Measurements from ENCODE around the gene CREM. TPM values are rescaled to one million over a fixed set of nuclear protein-coding genes. Genes with fewer than 3 reads are reported as not detected.

CREM gene
- total and polyA plus RNA-seq, 2 experiments from 2014 or later, result 40.9 to 43.8 TPM

DNA sequence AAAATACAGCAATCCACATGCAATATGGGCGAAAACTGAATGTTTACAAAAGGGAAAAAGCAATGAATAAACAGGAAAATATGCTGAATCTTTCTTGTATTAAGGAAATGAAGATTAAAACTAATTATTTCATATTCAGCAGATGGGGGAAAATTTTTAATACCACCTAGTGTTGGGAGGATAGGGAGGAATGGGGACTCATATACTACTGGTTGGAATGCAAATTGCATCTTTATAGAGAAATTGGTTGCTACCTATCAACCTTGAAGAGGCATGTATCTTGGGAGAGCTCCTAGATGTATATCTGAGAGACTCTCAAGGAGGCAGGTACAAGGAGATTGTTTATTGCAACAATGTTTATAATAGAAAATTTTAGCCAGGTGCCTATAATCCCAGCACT, 101.4 kb downstream of the CREM start:
- no peaks in the 10 kb centered on the region for H3F3A ChIP-seq (replicated peaks; ENCODE audit: low read depth)
- no peaks in the 10 kb centered on the region for H3K9me2 ChIP-seq (ENCODE audit: insufficient read depth)
- Mint-ChIP-seq H3K27me3 (ENCODE audit: insufficient read depth, low read depth, poor library complexity) (no peaks in the 10 kb centered on the region), H3K27ac (no peak overlapping the region), H3K36me3 (ENCODE audit: low read depth) (no peaks in the 10 kb centered on the region), H3K4me1 (peaks cover 6% of the 10 kb centered on the region), H3K4me3 (no peak overlapping the region), H3K9me3 (no peaks in the 10 kb centered on the region)
- H3K36me3 ChIP-seq (ENCODE audit: insufficient read depth), result no peaks in the 10 kb centered on the region
- no peaks in the 10 kb centered on the region for H3K27me3 ChIP-seq (ENCODE audit: insufficient read depth)
- no peak overlapping the region for H3K27ac ChIP-seq (ENCODE audit: low read depth)
- H3K79me2 ChIP-seq (replicated peaks; ENCODE audit: insufficient read depth), result no peaks in the 10 kb centered on the region
- no peak overlapping the region for H2AFZ ChIP-seq
- H3K4me1 ChIP-seq (ENCODE audit: insufficient read depth), result no peaks in the 10 kb centered on the region
- no peak overlapping the region for H3K4me3 ChIP-seq
- H3K4me2 ChIP-seq, result no peak overlapping the region
- DNase-seq (ENCODE audit: low spot score), result peak; percentile 27
- TF ChIP-seq, protein P1, sequence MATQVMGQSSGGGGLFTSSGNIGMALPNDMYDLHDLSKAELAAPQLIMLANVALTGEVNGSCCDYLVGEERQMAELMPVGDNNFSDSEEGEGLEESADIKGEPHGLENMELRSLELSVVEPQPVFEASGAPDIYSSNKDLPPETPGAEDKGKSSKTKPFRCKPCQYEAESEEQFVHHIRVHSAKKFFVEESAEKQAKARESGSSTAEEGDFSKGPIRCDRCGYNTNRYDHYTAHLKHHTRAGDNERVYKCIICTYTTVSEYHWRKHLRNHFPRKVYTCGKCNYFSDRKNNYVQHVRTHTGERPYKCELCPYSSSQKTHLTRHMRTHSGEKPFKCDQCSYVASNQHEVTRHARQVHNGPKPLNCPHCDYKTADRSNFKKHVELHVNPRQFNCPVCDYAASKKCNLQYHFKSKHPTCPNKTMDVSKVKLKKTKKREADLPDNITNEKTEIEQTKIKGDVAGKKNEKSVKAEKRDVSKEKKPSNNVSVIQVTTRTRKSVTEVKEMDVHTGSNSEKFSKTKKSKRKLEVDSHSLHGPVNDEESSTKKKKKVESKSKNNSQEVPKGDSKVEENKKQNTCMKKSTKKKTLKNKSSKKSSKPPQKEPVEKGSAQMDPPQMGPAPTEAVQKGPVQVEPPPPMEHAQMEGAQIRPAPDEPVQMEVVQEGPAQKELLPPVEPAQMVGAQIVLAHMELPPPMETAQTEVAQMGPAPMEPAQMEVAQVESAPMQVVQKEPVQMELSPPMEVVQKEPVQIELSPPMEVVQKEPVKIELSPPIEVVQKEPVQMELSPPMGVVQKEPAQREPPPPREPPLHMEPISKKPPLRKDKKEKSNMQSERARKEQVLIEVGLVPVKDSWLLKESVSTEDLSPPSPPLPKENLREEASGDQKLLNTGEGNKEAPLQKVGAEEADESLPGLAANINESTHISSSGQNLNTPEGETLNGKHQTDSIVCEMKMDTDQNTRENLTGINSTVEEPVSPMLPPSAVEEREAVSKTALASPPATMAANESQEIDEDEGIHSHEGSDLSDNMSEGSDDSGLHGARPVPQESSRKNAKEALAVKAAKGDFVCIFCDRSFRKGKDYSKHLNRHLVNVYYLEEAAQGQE (IDR thresholded peaks at IDR 0.05; ENCODE audit: unreplicated experiment), result no peak
- TF ChIP-seq, protein P2, sequence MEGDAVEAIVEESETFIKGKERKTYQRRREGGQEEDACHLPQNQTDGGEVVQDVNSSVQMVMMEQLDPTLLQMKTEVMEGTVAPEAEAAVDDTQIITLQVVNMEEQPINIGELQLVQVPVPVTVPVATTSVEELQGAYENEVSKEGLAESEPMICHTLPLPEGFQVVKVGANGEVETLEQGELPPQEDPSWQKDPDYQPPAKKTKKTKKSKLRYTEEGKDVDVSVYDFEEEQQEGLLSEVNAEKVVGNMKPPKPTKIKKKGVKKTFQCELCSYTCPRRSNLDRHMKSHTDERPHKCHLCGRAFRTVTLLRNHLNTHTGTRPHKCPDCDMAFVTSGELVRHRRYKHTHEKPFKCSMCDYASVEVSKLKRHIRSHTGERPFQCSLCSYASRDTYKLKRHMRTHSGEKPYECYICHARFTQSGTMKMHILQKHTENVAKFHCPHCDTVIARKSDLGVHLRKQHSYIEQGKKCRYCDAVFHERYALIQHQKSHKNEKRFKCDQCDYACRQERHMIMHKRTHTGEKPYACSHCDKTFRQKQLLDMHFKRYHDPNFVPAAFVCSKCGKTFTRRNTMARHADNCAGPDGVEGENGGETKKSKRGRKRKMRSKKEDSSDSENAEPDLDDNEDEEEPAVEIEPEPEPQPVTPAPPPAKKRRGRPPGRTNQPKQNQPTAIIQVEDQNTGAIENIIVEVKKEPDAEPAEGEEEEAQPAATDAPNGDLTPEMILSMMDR (conservative IDR thresholded peaks at IDR 0.05; ENCODE audit: low read depth in 2 of 2), result peak in 1 of 2 experiments; percentile 30; a peak in 2 of 4 replicates
- no peaks in the 10 kb centered on the region for H4K20me1 ChIP-seq (replicated peaks; ENCODE audit: insufficient read depth)
- no peak for ATAC-seq

DNA sequence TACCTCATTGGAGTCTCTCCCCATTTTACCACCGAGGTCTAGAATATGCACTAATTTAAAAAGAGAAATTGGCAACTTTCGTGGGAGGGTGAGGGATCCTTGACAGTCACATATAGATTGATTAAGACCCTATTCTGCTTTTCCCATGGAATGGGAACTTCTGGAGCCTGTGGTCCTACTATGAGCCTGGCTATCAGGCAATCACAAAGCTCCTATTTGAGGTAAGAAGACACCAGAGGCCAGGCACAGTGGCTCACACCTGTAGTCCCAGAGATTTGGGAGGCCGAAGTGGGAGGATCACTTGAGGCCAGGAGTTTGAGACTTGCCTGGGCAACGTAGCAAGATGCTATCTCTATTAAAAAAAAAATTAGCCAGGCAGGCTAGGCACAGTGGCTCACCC, 105.0 kb downstream of the CREM start:
- no peaks in the 10 kb centered on the region for H3K36me3 ChIP-seq (ENCODE audit: insufficient read depth)
- Mint-ChIP-seq H3K4me1 (peaks cover 6% of the 10 kb centered on the region), H3K9me3 (no peaks in the 10 kb centered on the region), H3K36me3 (ENCODE audit: low read depth) (no peaks in the 10 kb centered on the region), H3K27ac (no peak overlapping the region), H3K4me3 (no peak overlapping the region), H3K27me3 (ENCODE audit: insufficient read depth, low read depth, poor library complexity) (no peaks in the 10 kb centered on the region)
- H3K27me3 ChIP-seq (ENCODE audit: insufficient read depth), result no peaks in the 10 kb centered on the region
- H3K4me2 ChIP-seq, result no peak overlapping the region
- no peaks in the 10 kb centered on the region for H3F3A ChIP-seq (replicated peaks; ENCODE audit: low read depth)
- no peaks in the 10 kb centered on the region for H3K9me2 ChIP-seq (ENCODE audit: insufficient read depth)
- H2AFZ ChIP-seq, result no peak overlapping the region
- no peak overlapping the region for H3K27ac ChIP-seq (ENCODE audit: low read depth)
- no peaks in the 10 kb centered on the region for H4K20me1 ChIP-seq (replicated peaks; ENCODE audit: insufficient read depth)
- no peaks in the 10 kb centered on the region for H3K4me1 ChIP-seq (ENCODE audit: insufficient read depth)
- DNase-seq (ENCODE audit: low spot score), result no peak
- no peaks in the 10 kb centered on the region for H3K79me2 ChIP-seq (replicated peaks; ENCODE audit: insufficient read depth)
- no peak for ATAC-seq
- H3K4me3 ChIP-seq, result no peak overlapping the region
- no peak for TF ChIP-seq ZNF114 (CRISPR knock-in tag; IDR thresholded peaks at IDR 0.05)
- TF ChIP-seq, protein P2 (conservative IDR thresholded peaks at IDR 0.05; ENCODE audit: low read depth in 2 of 2), result no peak
- TF ChIP-seq, protein P1 (IDR thresholded peaks at IDR 0.05; ENCODE audit: unreplicated experiment), result no peak
- TF ChIP-seq, protein P3, sequence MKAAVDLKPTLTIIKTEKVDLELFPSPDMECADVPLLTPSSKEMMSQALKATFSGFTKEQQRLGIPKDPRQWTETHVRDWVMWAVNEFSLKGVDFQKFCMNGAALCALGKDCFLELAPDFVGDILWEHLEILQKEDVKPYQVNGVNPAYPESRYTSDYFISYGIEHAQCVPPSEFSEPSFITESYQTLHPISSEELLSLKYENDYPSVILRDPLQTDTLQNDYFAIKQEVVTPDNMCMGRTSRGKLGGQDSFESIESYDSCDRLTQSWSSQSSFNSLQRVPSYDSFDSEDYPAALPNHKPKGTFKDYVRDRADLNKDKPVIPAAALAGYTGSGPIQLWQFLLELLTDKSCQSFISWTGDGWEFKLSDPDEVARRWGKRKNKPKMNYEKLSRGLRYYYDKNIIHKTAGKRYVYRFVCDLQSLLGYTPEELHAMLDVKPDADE (IDR thresholded peaks at IDR 0.05), result no peak
- no peak for TF ChIP-seq EZH2 (IDR thresholded peaks at IDR 0.05; ENCODE audit: low read depth, unreplicated experiment)
- TF ChIP-seq ZNF331 (CRISPR knock-in tag; IDR thresholded peaks at IDR 0.05; ENCODE audit: low read depth), result no peak
- no peak for TF ChIP-seq CREB1 (CRISPR knock-in tag; IDR thresholded peaks at IDR 0.05; ENCODE audit: low read depth)
- TF ChIP-seq POLR2AphosphoS5 (IDR thresholded peaks at IDR 0.05; ENCODE audit: low read depth), result no peak
- no peak for TF ChIP-seq NANOG (IDR thresholded peaks at IDR 0.05; ENCODE audit: borderline replicate concordance)
- no peak for TF ChIP-seq JUNB (IDR thresholded peaks at IDR 0.05; ENCODE audit: unreplicated experiment)
- no peak for TF ChIP-seq EZH2phosphoT487 (IDR thresholded peaks at IDR 0.05; ENCODE audit: unreplicated experiment)
- no peak for TF ChIP-seq STAT1 (IDR thresholded peaks at IDR 0.05; ENCODE audit: unreplicated experiment)

Data from GM23338 (cell line).